Measurements from ENCODE around the gene TRPC1. TPM values are rescaled to one million over a fixed set of nuclear protein-coding genes. Genes with fewer than 3 reads are reported as not detected.

TRPC1 gene
- total RNA-seq, 1 experiment from 2014 or later = 18.6 TPM

- Histone ChIP-seq H2BK15ac (ENCODE audit: low read depth, low read length) (no peak overlapping the region), H3K79me1 (ENCODE audit: insufficient read depth, low read depth, low read length, poor library complexity, severe bottlenecking) (no peaks in the 10 kb centered on the region), H2BK20ac (ENCODE audit: low read depth, low read length, poor library complexity, severe bottlenecking) (no peak overlapping the region), H3K23ac (ENCODE audit: insufficient read length, low read depth, low read length) (no peak overlapping the region), H3K9ac (ENCODE audit: extremely low read depth, insufficient read length, low read length) (peak overlapping the region; percentile 92), H3K9me3 (ENCODE audit: control insufficient read depth, low read depth, low read length) (no peaks in the 10 kb centered on the region), H3K27ac (ENCODE audit: insufficient read length, low read depth, low read length) (peak overlapping the region; percentile 72), H3T11ph (ENCODE audit: low read length) (no peak overlapping the region), H2BK120ac (ENCODE audit: low read depth, low read length, poor library complexity, severe bottlenecking) (no peak overlapping the region), H4K5ac (ENCODE audit: insufficient read length, low read depth, low read length) (peak overlapping the region; percentile 45), H4K20me1 (ENCODE audit: control insufficient read depth, insufficient read depth, insufficient read length) (no peaks in the 10 kb centered on the region), H2AFZ (ENCODE audit: low read length) (peak overlapping the region; percentile 66), H3K4ac (ENCODE audit: low read depth, low read length) (no peak overlapping the region), H2BK12ac (ENCODE audit: insufficient read length, low read depth, low read length) (no peak overlapping the region), H3K14ac (ENCODE audit: insufficient read depth, low read length) (peak overlapping the region; percentile 95), H3K27me3 (ENCODE audit: insufficient read depth, low read length) (no peaks in the 10 kb centered on the region), H2AK5ac (ENCODE audit: insufficient read length, low read length) (no peak overlapping the region), H3K79me2 (ENCODE audit: insufficient read depth, low read length) (no peaks in the 10 kb centered on the region), H3K4me1 (ENCODE audit: insufficient read depth, low read length) (no peaks in the 10 kb centered on the region), H3K18ac (ENCODE audit: insufficient read length, low read depth, low read length) (peak overlapping the region; percentile 89), H4K91ac (ENCODE audit: insufficient read length, low read depth, low read length) (no peak overlapping the region), H3K23me2 (ENCODE audit: insufficient read length, low read depth, low read length, poor library complexity, severe bottlenecking) (no peaks in the 10 kb centered on the region), H4K8ac (replicated peaks; ENCODE audit: insufficient read length, low read depth, low read length) (no peak overlapping the region), H3K56ac (ENCODE audit: insufficient read length, low read depth, low read length) (peak overlapping the region; percentile 30), H2BK5ac (ENCODE audit: insufficient read length, low read length) (peak overlapping the region; percentile 20), H3K4me2 (ENCODE audit: insufficient read depth, insufficient read length, low read length) (peak overlapping the region; percentile 55)
- peaks cover 29 to 32% of the 10 kb centered on the region in 2 experiments for H3K4me1 Mint-ChIP-seq
- H3K9me3 Mint-ChIP-seq = peaks cover 0 to 5% of the 10 kb centered on the region in 2 experiments; a peak in 3 of 5 replicates
- WGBS (ENCODE audit: extremely low coverage, insufficient read length, low lambda C conversion rate) = no CpG with 5 or more reads among the region's 35 CpGs
- H3K36me3 Mint-ChIP-seq (ENCODE audit: insufficient read depth in 1 of 3, low read depth in 3 of 3) = peaks cover 3 to 14% (median 9%) of the 10 kb centered on the region in 3 experiments; a peak in 4 of 7 replicates
- no peaks in the 10 kb centered on the region; the same call in 1 of the 2 replicates for H3K27me3 Mint-ChIP-seq (ENCODE audit: low read depth)
- peak; percentile 41; the same call in 2 of the 3 replicates for TF ChIP-seq CTCF (conservative IDR thresholded peaks at IDR 0.05)
- peak overlapping the region; percentile 89 to 92 for H3K4me3 Mint-ChIP-seq
- peak; percentile 82 for DNase-seq
- peak overlapping the region; percentile 81 to 94 (median 93) for H3K27ac Mint-ChIP-seq
Observed at GRCh38 chr3:142724682-142725356, 985 bp downstream of the TRPC1 start.
